Sigmoid colon (tissue), 4 donors: ENCODE measurements around the gene SND1.

Experiments used
- POLR2A ChIP-seq, 2 donors: fragments of 450-650 bp; IDR thresholded peaks; one replicate each; pipeline ENCODE4 v1.6.1; 2016; ENCODE audit warnings: antibody characterized with exemption in 2 of 2, mild to moderate bottlenecking in 2 of 2, moderate library complexity in 2 of 2
- POLR2AphosphoS5 ChIP-seq, 4 donors: sonication (generic); formaldehyde crosslinking; IDR thresholded peaks; one replicate each; pipeline ENCODE4 v1.6.1; 2017; ENCODE audit warnings: antibody characterized with exemption in 4 of 4
- TF ChIP-seq, protein P1 (sequence below), 4 experiments: fragments of 450-650 bp in 3 of 4; fragments of 200-600 bp in 1 of 4; IDR thresholded peaks; one replicate each; pipeline ENCODE4 v1.5.1; 2016 to 2019; ENCODE audit warnings: antibody characterized with exemption in 4 of 4, mild to moderate bottlenecking in 3 of 4, moderate library complexity in 2 of 4

DNA sequence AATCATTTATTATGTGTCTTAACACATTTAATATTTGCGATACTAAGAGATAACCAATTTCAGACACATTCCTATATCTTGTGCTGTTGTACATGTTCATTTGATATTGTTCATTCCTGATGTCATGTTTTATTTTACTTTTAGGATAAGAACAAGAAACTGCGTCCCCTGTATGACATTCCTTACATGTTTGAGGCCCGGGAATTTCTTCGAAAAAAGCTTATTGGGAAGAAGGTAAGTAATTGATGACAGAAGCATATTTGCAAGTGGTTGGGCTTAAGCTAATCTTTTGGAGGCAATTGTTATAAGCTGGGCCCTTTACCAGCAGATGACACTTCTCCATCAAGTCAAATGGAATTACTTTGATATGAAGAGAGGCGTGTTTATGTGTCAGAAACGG, 155.3 kb downstream of the SND1 start:
- TF ChIP-seq, protein P1, sequence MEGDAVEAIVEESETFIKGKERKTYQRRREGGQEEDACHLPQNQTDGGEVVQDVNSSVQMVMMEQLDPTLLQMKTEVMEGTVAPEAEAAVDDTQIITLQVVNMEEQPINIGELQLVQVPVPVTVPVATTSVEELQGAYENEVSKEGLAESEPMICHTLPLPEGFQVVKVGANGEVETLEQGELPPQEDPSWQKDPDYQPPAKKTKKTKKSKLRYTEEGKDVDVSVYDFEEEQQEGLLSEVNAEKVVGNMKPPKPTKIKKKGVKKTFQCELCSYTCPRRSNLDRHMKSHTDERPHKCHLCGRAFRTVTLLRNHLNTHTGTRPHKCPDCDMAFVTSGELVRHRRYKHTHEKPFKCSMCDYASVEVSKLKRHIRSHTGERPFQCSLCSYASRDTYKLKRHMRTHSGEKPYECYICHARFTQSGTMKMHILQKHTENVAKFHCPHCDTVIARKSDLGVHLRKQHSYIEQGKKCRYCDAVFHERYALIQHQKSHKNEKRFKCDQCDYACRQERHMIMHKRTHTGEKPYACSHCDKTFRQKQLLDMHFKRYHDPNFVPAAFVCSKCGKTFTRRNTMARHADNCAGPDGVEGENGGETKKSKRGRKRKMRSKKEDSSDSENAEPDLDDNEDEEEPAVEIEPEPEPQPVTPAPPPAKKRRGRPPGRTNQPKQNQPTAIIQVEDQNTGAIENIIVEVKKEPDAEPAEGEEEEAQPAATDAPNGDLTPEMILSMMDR (IDR thresholded peaks at IDR 0.05), result no peak
- TF ChIP-seq POLR2A (IDR thresholded peaks at IDR 0.05), result no peak
- no peak for TF ChIP-seq POLR2AphosphoS5 (IDR thresholded peaks at IDR 0.05)
